Spinal cord (tissue), 10 donors: Measurements from ENCODE around the gene FKBP1B. TPM values are rescaled to one million over a fixed set of nuclear protein-coding genes. Genes with fewer than 3 reads are reported as not detected.

Source experiments
- DNase-seq, 6 donors: peaks; one replicate each; pipeline versions ENCODE4 v3.0.0 to v3.0.0-alpha.2; 2013 to 2015; ENCODE audit warnings: low spot score in 6 of 6, low read depth in 4 of 6
- H3K27ac ChIP-seq: one replicate; pipeline ENCODE4 v1.5.1; 2013; ENCODE audit warnings: low read depth, low read length, control low read depth
- H3K27me3 ChIP-seq: one replicate; pipeline ENCODE4 v1.6.1; 2013; ENCODE audit warnings: low read length; ENCODE audit not compliant: control insufficient read depth, insufficient read depth
- H3K36me3 ChIP-seq: one replicate; pipeline ENCODE4 v1.6.1; 2013; ENCODE audit warnings: low read length; ENCODE audit not compliant: control insufficient read depth, insufficient read depth
- H3K4me1 ChIP-seq: one replicate; pipeline ENCODE4 v1.6.1; 2013; ENCODE audit warnings: low read length; ENCODE audit not compliant: control insufficient read depth, insufficient read depth
- H3K4me3 ChIP-seq: one replicate; pipeline ENCODE4 v1.5.1; 2013; ENCODE audit warnings: low read depth, low read length, control low read depth
- H3K9me3 ChIP-seq: one replicate; pipeline ENCODE4 v1.6.1; 2013; ENCODE audit warnings: low read length; ENCODE audit not compliant: control insufficient read depth, insufficient read depth
- WGBS: methylation state at CpG from one replicate; pipeline ENCODE4 v1.1.5; 2013; ENCODE audit warnings: missing lambda C conversion rate; ENCODE audit not compliant: insufficient coverage; 5-methylcytosine and 5-hydroxymethylcytosine counted together
- polyA plus RNA-seq, 2 donors: library from polyadenylated mRNA; unstranded; fragments of 120-200 nt; gene quantifications; one replicate each; pipeline ENCODE4 v1.2.1, GENCODE V29; 2013; ENCODE audit not compliant: insufficient read length in 2 of 2
- total RNA-seq, 2 donors: library from RNA; depleted of rRNA in 1 of 2; stranded (reverse); fragments of 120-200 nt in 1 of 2; fragments of >200 nt in 1 of 2; gene quantifications; one replicate each; pipeline versions ENCODE4 v1.2.3 to v1.2.4, GENCODE V29; 2013 to 2014
- donor health status: healthy.

FKBP1B gene
- total and polyA plus RNA-seq, 4 donors = 35.9 to 105 (median 86.2) TPM

DNA sequence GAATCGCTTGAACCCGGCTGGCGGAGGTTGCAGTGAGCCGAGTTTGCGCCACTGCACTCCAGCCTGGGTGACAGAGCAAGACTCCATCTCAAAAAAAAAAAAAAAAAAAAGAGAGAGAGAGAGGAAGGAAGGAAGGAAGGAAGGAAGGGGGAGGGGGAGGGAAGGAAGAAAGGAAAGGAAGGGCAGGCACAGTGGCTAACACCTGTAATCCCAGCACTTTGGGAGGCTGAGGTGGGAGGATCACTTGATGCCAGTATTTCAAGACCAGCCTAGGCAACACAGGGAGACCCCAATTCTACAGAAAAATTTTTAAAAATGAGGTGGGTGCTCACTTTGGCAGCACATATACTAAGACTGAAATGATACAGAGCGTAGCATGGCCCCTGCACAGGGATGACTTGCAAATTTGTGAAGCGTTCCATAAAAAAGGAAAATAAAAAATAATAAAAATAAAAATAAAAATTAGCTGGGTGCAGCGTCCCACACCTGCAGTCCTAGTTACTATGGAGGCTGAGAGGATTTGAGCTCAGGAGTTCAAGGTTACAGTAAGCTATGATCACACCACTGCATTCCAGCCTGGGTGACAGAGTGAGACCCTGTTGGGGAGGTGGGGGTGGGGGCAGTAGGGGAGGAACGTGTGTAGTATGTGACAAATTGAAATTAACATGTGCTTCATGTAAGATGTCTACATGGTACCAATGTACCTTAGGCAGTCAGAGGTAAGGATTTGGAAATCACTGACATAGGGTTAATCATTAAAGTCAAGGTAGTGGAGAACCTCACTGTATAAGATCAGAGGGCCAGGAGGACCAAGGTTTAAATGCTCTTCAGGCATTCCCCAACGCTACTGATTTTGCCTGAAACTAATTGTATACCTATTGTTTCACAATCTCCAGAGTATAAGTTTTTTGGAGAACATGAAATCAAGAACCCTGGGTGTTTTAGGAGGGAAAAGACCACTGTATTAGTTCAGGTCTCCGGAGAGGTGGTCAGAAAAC is 3.7 kb upstream of the FKBP1B start:
- WGBS = 78% methylated on average over 2 of the region's 11 CpGs
- Histone ChIP-seq H3K4me1 (peaks cover 15% of the 10 kb centered on the region), H3K9me3 (no peaks in the 10 kb centered on the region), H3K4me3 (no peak overlapping the region), H3K36me3 (no peaks in the 10 kb centered on the region), H3K27me3 (no peaks in the 10 kb centered on the region), H3K27ac (no peak overlapping the region)
- DNase-seq = no peak

DNA sequence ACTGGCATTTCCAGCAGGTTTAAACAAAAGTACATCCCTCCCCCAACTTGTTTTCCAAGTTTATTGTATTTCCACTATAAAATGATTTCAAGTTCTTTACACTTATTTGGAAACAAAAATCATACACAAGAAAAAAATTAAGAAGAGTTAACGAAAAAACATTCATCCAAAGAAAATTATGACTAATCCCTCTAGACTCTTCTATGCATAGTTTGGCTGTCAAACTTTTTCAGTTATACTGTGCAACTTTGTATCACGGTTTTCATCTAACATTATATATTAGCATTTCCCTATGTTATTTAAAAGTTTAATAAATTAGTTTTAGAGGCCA is 3.0 kb upstream of the FKBP1B start:
- H3K4me3 ChIP-seq = peak overlapping the region; percentile 89
- WGBS = no CpG with 5 or more reads among the region's 2 CpGs
- no peak overlapping the region for H3K27ac ChIP-seq
- H3K36me3 ChIP-seq = no peaks in the 10 kb centered on the region
- DNase-seq = no peak
- H3K9me3 ChIP-seq = no peaks in the 10 kb centered on the region
- H3K27me3 ChIP-seq = no peaks in the 10 kb centered on the region
- H3K4me1 ChIP-seq = peaks cover 15% of the 10 kb centered on the region

GRCh38 chr2:24046930-24047702 is 2.4 kb upstream of the FKBP1B start, which contains the start of gene WDCP:
Gene WDCP (minus strand): TSS chr2:24047391. CDS start chr2:24039494, 7,897 bp downstream.
- H3K4me1 ChIP-seq = peaks cover 15% of the 10 kb centered on the region
- no peaks in the 10 kb centered on the region for H3K36me3 ChIP-seq
- H3K9me3 ChIP-seq = no peaks in the 10 kb centered on the region
- WGBS = 0% methylated on average over 38 of the region's 38 CpGs
- H3K27me3 ChIP-seq = no peaks in the 10 kb centered on the region
- peak within 1 kb of the TSS; percentile 58 for H3K27ac ChIP-seq
- H3K4me3 ChIP-seq = peak within 1 kb of the TSS; percentile 89
- DNase-seq = peak; percentile 84 to 99 (median 94)

DNA sequence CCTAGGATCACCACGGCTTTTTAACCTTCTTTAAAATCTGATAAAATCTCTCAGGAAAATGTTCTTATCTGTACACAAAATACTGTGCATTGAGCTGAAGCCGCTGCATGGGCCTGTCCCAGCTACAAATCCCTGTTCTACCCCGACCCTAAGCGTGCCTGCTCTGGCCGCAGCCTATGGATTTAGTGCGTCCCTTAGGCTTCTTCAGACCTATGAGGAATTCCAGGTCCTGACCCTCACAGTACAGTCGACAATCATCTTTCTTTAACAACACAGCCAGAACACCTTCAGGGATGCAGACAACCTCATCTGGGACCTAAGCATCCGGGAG is 1.9 kb upstream of the FKBP1B start:
- Histone ChIP-seq H3K27me3 (no peaks in the 10 kb centered on the region), H3K4me1 (peaks cover 15% of the 10 kb centered on the region), H3K9me3 (no peaks in the 10 kb centered on the region), H3K36me3 (no peaks in the 10 kb centered on the region), H3K27ac (no peak overlapping the region), H3K4me3 (no peak overlapping the region)
- no peak for DNase-seq
- WGBS = 46% methylated on average over 6 of the region's 8 CpGs

DNA sequence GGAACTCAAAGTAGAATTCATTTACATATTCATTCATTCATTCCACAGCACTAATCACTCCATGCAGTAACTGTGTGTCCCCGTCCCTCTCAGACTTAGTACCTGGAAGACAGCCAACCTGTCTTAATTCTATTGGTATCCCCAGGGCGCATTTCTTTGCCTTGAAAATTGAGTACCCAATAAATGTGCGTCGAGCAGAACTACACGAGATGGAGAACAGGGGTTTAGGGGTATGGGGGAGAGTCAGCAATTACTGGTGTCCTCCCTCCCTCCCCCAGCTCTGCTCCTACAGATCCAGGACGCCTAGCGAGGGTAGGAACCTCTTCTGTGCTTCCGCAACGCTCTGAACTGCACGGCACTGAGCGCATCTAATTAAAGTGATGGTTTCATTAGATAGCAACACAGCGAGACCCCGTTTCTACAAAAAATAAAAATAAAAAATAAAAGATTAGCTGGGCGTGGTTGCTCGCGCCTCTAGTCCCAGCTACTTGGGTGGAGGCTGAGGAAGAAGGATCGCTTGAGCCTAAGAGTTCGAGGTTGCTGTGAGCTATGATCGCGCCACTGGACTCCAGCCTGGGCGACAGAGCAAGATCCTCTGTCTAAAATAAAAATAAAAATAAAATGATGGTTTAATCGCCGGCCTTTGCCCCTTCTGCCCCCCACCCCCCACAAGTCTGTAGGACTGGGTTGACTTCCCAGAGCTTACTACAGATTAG is 614 bp upstream of the FKBP1B start:
- Histone ChIP-seq H3K27ac (no peak overlapping the region), H3K9me3 (no peaks in the 10 kb centered on the region), H3K4me3 (peak overlapping the region; percentile 58), H3K36me3 (peaks cover 3% of the 10 kb centered on the region), H3K4me1 (peaks cover 15% of the 10 kb centered on the region), H3K27me3 (no peaks in the 10 kb centered on the region)
- 31% methylated on average over 6 of the region's 23 CpGs for WGBS
- DNase-seq = peak in 3 of 6 donors; percentile 13 to 92 (median 50)

DNA sequence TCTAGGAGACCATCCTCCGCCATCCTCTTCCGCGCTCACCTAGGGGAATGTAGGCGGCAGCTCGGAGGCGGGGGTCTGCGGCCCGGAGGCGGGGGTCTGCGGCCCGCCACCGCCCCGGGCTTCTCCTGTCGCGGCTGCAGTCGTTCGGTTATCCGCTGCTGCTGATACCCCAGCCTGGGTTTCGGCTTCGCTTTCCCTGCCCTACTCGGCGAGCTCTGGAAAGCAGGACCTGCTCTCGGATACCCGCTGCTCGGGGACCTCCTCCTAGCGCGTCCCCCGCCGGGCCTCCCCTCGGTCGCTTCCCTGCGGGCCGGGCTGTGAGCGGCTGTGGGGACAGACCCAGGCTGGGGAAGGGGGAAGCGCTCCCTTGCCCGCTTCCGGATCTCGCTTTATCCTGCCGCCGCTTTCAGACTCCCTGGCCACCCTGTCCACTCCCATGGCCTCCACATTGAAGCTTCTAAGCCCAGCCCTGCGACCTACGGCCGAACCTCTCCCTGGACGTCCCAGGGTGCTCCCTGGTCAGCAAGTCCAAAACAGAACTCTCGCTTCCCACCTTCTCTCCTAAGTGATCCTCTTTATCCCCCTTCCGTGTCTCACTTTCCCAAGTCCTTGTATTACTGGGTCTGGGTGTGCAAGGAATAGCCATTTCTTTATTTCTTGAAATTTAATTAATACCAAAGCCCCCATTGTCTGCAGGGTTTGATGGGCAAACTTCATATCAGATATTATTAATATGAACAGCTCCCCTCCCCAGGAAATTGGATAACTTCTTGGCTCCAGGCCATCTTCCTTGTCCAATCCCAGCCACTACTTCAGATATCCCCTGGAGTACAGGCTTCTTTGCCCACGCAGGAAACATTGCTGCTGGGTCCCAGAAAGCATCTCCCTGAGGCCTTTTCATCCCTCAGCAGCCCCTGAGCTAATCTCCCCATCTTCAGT is 769 bp downstream of the FKBP1B start:
- Histone ChIP-seq H3K27me3 (no peaks in the 10 kb centered on the region), H3K9me3 (no peaks in the 10 kb centered on the region), H3K4me1 (peaks cover 15% of the 10 kb centered on the region), H3K36me3 (peaks cover 13% of the 10 kb centered on the region), H3K4me3 (peak overlapping the region; percentile 58), H3K27ac (peak overlapping the region; percentile 45)
- DNase-seq = peak in 3 of 6 donors; percentile 12 to 66 (median 59)
- 2% methylated on average over 41 of the region's 47 CpGs for WGBS

- Histone ChIP-seq H3K36me3 (peaks cover 13% of the 10 kb centered on the region), H3K27ac (no peak overlapping the region), H3K9me3 (no peaks in the 10 kb centered on the region), H3K4me1 (peaks cover 15% of the 10 kb centered on the region), H3K4me3 (no peak overlapping the region), H3K27me3 (no peaks in the 10 kb centered on the region)
- peak in 1 of 6 donors; percentile 7 for DNase-seq
- 79% methylated on average over 5 of the region's 8 CpGs for WGBS
Measured at GRCh38 chr2:24051833-24052232, 2.3 kb downstream of the FKBP1B start.

- Histone ChIP-seq H3K4me1 (peaks cover 9% of the 10 kb centered on the region), H3K36me3 (peaks cover 15% of the 10 kb centered on the region), H3K4me3 (no peak overlapping the region), H3K27ac (no peak overlapping the region), H3K27me3 (no peaks in the 10 kb centered on the region), H3K9me3 (no peaks in the 10 kb centered on the region)
- no CpG with 5 or more reads among the region's 1 CpG for WGBS
- DNase-seq = no peak
Measured at GRCh38 chr2:24052951-24053350, 3.4 kb downstream of the FKBP1B start.
